K562 (cell line): ENCODE data around the gene RBMXL3. TPM values are rescaled to one million over a fixed set of nuclear protein-coding genes. Genes with fewer than 3 reads are reported as not detected.

Experiments used
- ATAC-seq: fragments of 200-7000 bp; cut with Tn5 transposase; 3 replicates; pipeline ENCODE4 v1.9.1; 2020; ENCODE audit warnings: moderate library complexity
- BruUV-seq: library from RNA; stranded (reverse); fragments of 400-500 nt; replicated peaks from 2 replicates; lab custom pipeline; 2021; lab: Mats Ljungman, UMichigan
- CTCF ChIA-PET: fragments of 300-600 bp; formaldehyde crosslinking; extraction: SDS; loops from one replicate; lab custom pipeline; 2021; ENCODE audit warnings: low intra/inter-chr PET ratio; lab: Yijun Ruan, JAX
- POLR2A ChIA-PET: fragments of 300-600, 350-650 bp; sonication (Branson Sonifier 250); formaldehyde crosslinking; extraction: SDS; loops from one replicate; lab custom pipeline; 2021; ENCODE audit warnings: antibody characterized with exemption, inconsistent platforms; lab: Yijun Ruan, JAX
- DNase-seq, 4 experiments: peaks; one replicate each; pipeline versions ENCODE4 v3.0.0 to v3.0.0-alpha.2; 2011 to 2018; ENCODE audit warnings: low spot score in 3 of 4, mixed read lengths in 3 of 4; ENCODE audit errors: extremely low read depth in 1 of 4
- FAIRE-seq: peaks from 2 replicates; lab custom pipeline; 2011; peaks lifted over from hg19 to GRCh38; lab: Jason Lieb, UNC
- H2AFZ ChIP-seq: 2 replicates; pipeline ENCODE4 v1.6.0; 2011; ENCODE audit warnings: low read depth, low read length, control low read depth, inconsistent platforms
- H3K27ac ChIP-seq: fragments of 200-600 bp; 3 replicates; pipeline ENCODE4 v1.8.0; 2011; ENCODE audit warnings: low read depth, mild to moderate bottlenecking, control low read depth, inconsistent platforms, low read length, moderate library complexity, mixed read lengths; ENCODE audit errors: extremely low read depth
- H3K27me3 ChIP-seq, 2 experiments: fragments of 300-600 bp in 1 of 2; 2 replicates in 1 of 2; 3 replicates in 1 of 2; pipeline versions ENCODE4 v1.6.0 to v1.8.0; 2011; ENCODE audit warnings: inconsistent platforms in 2 of 2, low read length in 2 of 2, mild to moderate bottlenecking in 1 of 2, mixed read lengths in 1 of 2, moderate library complexity in 1 of 2; ENCODE audit not compliant: control insufficient read depth in 2 of 2, insufficient read depth in 2 of 2
- H3K36me3 ChIP-seq: fragments of 300-600 bp; 3 replicates; pipeline ENCODE4 v1.8.0; 2011; ENCODE audit warnings: mild to moderate bottlenecking, low read length, inconsistent platforms; ENCODE audit not compliant: control insufficient read depth, insufficient read depth
- H3K4me1 ChIP-seq, 2 experiments: fragments of 200-600 bp in 1 of 2; replicated peaks in 1 of 2; 2 replicates in 1 of 2; 3 replicates in 1 of 2; pipeline versions ENCODE4 v1.5.1 to v1.8.0; 2011; ENCODE audit warnings: inconsistent platforms in 2 of 2, low read length in 2 of 2, mild to moderate bottlenecking in 1 of 2, mixed read lengths in 1 of 2, moderate library complexity in 1 of 2; ENCODE audit not compliant: control insufficient read depth in 2 of 2, insufficient read depth in 2 of 2
- H3K4me2 ChIP-seq: 2 replicates; pipeline ENCODE4 v1.6.1; 2011; ENCODE audit warnings: low read length, control low read depth, inconsistent platforms, mixed read lengths; ENCODE audit not compliant: insufficient read depth
- H3K4me3 ChIP-seq: fragments of 200-600 bp; sonication (generic), shearing (Covaris generic); 2 replicates; pipeline ENCODE4 v1.5.1; 2016; ENCODE audit warnings: control low read depth, inconsistent platforms
- H3K79me2 ChIP-seq: fragments of 200-600 bp; 3 replicates; pipeline ENCODE4 v1.8.0; 2011; ENCODE audit warnings: low read length, inconsistent platforms; ENCODE audit not compliant: control insufficient read depth, insufficient read depth
- H3K9ac ChIP-seq, 2 experiments: 2 replicates each; pipeline versions ENCODE4 v1.6.0 to v1.6.1; 2011; ENCODE audit warnings: low read depth in 2 of 2, low read length in 2 of 2, control low read depth in 1 of 2, inconsistent platforms in 1 of 2, mild to moderate bottlenecking in 1 of 2, mixed read lengths in 1 of 2; ENCODE audit not compliant: insufficient read depth in 1 of 2
- H3K9me1 ChIP-seq: one replicate; pipeline ENCODE4 v1.6.0; 2011; ENCODE audit warnings: inconsistent platforms, mild to moderate bottlenecking, low read length, moderate library complexity; ENCODE audit not compliant: control insufficient read depth, insufficient read depth
- H3K9me3 ChIP-seq: replicated peaks from 2 replicates; pipeline ENCODE4 v1.5.1; 2011; ENCODE audit warnings: low read depth, low read length, inconsistent platforms; ENCODE audit not compliant: control insufficient read depth, insufficient read depth
- H4K20me1 ChIP-seq: replicated peaks from 2 replicates; pipeline ENCODE4 v1.6.1; 2011; ENCODE audit warnings: low read length, inconsistent platforms, mixed read lengths; ENCODE audit not compliant: control insufficient read depth, insufficient read depth
- KDM4B ChIP-seq, 2 experiments: fragments of 450-650 bp in 1 of 2; sonication (generic) in 1 of 2; IDR thresholded peaks; 2 replicates each; pipeline ENCODE4 v1.6.1; 2016 to 2017; ENCODE audit warnings: borderline replicate concordance in 2 of 2, antibody characterized with exemption in 1 of 2, low read depth in 1 of 2, mild to moderate bottlenecking in 1 of 2
- SOX6 ChIP-seq: fragments of 450-650 bp; IDR thresholded peaks from 2 replicates; pipeline ENCODE4 v1.6.1; 2014; ENCODE audit warnings: mild to moderate bottlenecking
- SREBF2 ChIP-seq: sonication (generic); formaldehyde crosslinking; IDR thresholded peaks from 2 replicates; pipeline ENCODE4 v1.4.0; 2020; ENCODE audit warnings: mild to moderate bottlenecking, missing genetic modification reagents
- ZNF184 ChIP-seq: sonication (generic); formaldehyde crosslinking; IDR thresholded peaks from 2 replicates; pipeline ENCODE4 v1.5.0; 2020; ENCODE audit warnings: missing genetic modification reagents
- ZNF644 ChIP-seq: fragments of 200-800 bp; sonication (Bioruptor generic); IDR thresholded peaks from 2 replicates; pipeline ENCODE4 v1.6.1; 2016; ENCODE audit warnings: low read depth, missing genetic modification characterization, missing compliant biosample characterization
- WGBS: fragments of 100-300 bp; shearing (Covaris generic); methylation state at CpG from one replicate; pipeline ENCODE4 v1.1.6; 2016; ENCODE audit warnings: low coverage, mixed read lengths; ENCODE audit not compliant: insufficient coverage; ENCODE audit errors: missing lambda C conversion rate; 5-methylcytosine and 5-hydroxymethylcytosine counted together
- in situ Hi-C: fragments of 300-500 bp; cut with MboI; formaldehyde crosslinking; loops from 4 replicates; pipeline ENCODE4 v1.15.0; 2018; ENCODE audit warnings: inconsistent platforms, mixed read lengths
- intact Hi-C: fragments of 100-400 bp; cut with micrococcal nuclease; formaldehyde crosslinking; loops from 2 replicates; pipeline ENCODE4 v1.14.2; 2022
- polyA plus RNA-seq, 8 experiments: library from polyadenylated mRNA; depleted of rRNA in 4 of 8; stranded (reverse) in 5 of 8; unstranded in 3 of 8; fragments of >200 nt; fragmentation: Nextera tagmentation in 2 of 8; fragmentation: Illumina TruSeq in 1 of 8; extraction: Ambion mirVana in 2 of 8; extraction: Trizol in 1 of 8; gene quantifications; 2 replicates each; pipeline versions ENCODE4 v1.2.1 to v1.2.3, GENCODE V29; 2011 to 2014; ENCODE audit warnings: inconsistent platforms in 1 of 8, missing spikeins in 1 of 8
- total RNA-seq, 7 experiments: library from RNA; depleted of rRNA in 6 of 7; stranded (reverse); fragments of >200 nt in 6 of 7; fragmentation: Illumina TruSeq in 2 of 7; extraction: Trizol in 2 of 7; gene quantifications; 2 replicates each; pipeline versions ENCODE4 v1.2.1 to v1.2.3, GENCODE V29; 2011 to 2021; ENCODE audit warnings: low replicate concordance in 1 of 7
- TF ChIP-seq, protein P1 (sequence below): fragments of 200-800 bp; sonication (Bioruptor generic); IDR thresholded peaks from 2 replicates; pipeline ENCODE4 v1.6.1; 2016; ENCODE audit warnings: missing genetic modification characterization, missing compliant biosample characterization
- TF ChIP-seq, protein P2 (sequence below): sonication (generic); formaldehyde crosslinking; IDR thresholded peaks from 2 replicates; pipeline ENCODE4 v1.8.0; 2022; ENCODE audit warnings: mild to moderate bottlenecking, low read depth, missing genetic modification reagents

RBMXL3 gene
- total and polyA plus RNA-seq, 9 of the 15 experiments (the other 6 are each of a cell fraction or from before 2014, with no cell fraction given): 0.03 to 0.31 (median 0.04) TPM; not detected in 6

DNA sequence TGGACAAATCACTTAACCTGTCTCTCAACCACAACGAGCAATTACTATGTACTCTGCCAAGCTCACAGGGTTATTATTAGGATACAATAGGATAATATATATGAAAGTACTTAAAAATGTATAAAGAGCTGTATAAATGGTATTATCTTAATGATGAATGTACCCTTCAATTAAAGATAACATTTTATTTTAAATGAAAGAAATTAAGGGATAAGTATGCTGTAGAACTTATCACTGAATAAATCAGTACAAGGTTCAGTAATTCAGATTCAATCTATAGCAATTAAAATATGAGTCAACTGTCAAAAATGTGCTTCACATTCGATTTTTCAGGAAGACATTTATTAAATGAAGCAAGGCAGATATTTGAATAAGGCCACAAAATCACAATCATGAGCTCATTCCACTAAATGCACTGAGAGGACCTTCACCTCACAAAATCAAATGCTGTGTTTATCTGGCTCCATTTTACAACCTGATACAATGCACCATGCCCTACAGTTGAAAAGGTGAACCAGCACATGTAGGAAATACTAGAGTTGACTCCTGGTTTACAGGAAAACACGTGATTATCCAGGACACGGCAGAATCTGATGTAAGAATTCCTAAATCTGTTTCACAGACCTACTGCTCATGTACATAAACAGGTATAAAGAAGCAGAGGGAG, 40.3 kb downstream of the RBMXL3 start:
- Histone ChIP-seq H3K9me3 (no peaks in the 10 kb centered on the region), H3K4me2 (no peak overlapping the region), H3K27ac (no peak overlapping the region), H3K9ac (no peak overlapping the region), H3K27me3 (peaks cover 4 to 5% of the 10 kb centered on the region in 2 experiments; a peak in 2 of 5 replicates), H4K20me1 (no peaks in the 10 kb centered on the region), H3K4me3 (no peak overlapping the region), H3K36me3 (no peaks in the 10 kb centered on the region), H3K4me1 (no peaks in the 10 kb centered on the region), H3K79me2 (no peaks in the 10 kb centered on the region), H2AFZ (no peak overlapping the region), H3K9me1 (no peaks in the 10 kb centered on the region)
- ChIA-PET CTCF (no interaction called here), POLR2A (no interaction called here)
- WGBS: 0% methylated on average over 4 of the region's 4 CpGs
- in situ Hi-C loops (no loop called here), intact Hi-C loops (loop anchor here (10.0 kb wide), 1 partner anchor 415 kb away; no protein-coding TSS in a partner anchor)
- no peak for DNase-seq
- no peak for TF ChIP-seq KDM4B (IDR thresholded peaks at IDR 0.05; ENCODE audit: borderline replicate concordance in 2 of 2, low read depth in 1 of 2)
- no TSS peak for BruUV-seq
- FAIRE-seq: no peak
- ATAC-seq: no peak

DNA sequence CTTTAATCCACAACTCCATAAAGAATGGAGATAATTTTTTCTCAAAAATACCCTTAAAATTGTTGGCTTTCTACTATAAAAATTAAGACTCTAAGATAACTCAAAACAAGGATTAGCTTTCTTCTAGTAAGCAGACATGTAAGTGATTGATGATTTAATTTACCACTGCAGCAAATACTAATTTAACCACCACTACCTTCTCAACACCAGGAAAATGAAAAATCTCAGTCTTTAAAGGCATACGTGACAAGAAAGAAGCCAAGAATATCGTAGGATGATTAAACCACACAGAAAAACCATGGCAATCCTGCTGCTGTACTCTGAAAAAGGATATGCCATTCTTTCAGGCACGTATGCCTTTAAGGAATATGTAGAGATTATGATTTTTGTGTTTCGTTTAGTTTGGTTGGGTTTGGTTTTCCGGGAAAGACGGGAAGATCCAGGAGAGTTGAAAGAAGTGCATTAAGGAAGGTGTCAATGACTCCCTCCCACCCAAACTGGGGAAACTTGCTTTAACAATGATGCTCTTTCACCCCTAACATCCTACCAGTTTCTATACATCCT, 43.8 kb downstream of the RBMXL3 start:
- Histone ChIP-seq H3K9me1 (no peaks in the 10 kb centered on the region), H3K27ac (no peak overlapping the region), H3K36me3 (no peaks in the 10 kb centered on the region), H4K20me1 (no peaks in the 10 kb centered on the region), H3K79me2 (no peaks in the 10 kb centered on the region), H3K27me3 (peaks cover 4 to 5% of the 10 kb centered on the region in 2 experiments; a peak in 2 of 5 replicates), H3K4me2 (no peak overlapping the region), H3K4me1 (no peaks in the 10 kb centered on the region), H2AFZ (no peak overlapping the region), H3K4me3 (no peak overlapping the region), H3K9me3 (no peaks in the 10 kb centered on the region), H3K9ac (no peak overlapping the region)
- POLR2A ChIA-PET: no interaction called here
- intact Hi-C loops: no loop called here
- DNase-seq (no peak), FAIRE-seq (no peak), ATAC-seq (no peak)
- CTCF ChIA-PET: no interaction called here
- in situ Hi-C loops: no loop called here
- 0% methylated on average over 6 of the region's 6 CpGs for WGBS
- no TSS peak for BruUV-seq
- TF ChIP-seq, protein P1, sequence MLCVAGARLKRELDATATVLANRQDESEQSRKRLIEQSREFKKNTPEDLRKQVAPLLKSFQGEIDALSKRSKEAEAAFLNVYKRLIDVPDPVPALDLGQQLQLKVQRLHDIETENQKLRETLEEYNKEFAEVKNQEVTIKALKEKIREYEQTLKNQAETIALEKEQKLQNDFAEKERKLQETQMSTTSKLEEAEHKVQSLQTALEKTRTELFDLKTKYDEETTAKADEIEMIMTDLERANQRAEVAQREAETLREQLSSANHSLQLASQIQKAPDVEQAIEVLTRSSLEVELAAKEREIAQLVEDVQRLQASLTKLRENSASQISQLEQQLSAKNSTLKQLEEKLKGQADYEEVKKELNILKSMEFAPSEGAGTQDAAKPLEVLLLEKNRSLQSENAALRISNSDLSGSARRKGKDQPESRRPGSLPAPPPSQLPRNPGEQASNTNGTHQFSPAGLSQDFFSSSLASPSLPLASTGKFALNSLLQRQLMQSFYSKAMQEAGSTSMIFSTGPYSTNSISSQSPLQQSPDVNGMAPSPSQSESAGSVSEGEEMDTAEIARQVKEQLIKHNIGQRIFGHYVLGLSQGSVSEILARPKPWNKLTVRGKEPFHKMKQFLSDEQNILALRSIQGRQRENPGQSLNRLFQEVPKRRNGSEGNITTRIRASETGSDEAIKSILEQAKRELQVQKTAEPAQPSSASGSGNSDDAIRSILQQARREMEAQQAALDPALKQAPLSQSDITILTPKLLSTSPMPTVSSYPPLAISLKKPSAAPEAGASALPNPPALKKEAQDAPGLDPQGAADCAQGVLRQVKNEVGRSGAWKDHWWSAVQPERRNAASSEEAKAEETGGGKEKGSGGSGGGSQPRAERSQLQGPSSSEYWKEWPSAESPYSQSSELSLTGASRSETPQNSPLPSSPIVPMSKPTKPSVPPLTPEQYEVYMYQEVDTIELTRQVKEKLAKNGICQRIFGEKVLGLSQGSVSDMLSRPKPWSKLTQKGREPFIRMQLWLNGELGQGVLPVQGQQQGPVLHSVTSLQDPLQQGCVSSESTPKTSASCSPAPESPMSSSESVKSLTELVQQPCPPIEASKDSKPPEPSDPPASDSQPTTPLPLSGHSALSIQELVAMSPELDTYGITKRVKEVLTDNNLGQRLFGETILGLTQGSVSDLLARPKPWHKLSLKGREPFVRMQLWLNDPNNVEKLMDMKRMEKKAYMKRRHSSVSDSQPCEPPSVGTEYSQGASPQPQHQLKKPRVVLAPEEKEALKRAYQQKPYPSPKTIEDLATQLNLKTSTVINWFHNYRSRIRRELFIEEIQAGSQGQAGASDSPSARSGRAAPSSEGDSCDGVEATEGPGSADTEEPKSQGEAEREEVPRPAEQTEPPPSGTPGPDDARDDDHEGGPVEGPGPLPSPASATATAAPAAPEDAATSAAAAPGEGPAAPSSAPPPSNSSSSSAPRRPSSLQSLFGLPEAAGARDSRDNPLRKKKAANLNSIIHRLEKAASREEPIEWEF (CRISPR knock-in tag): no peak
- TF ChIP-seq SREBF2 (CRISPR knock-in tag): no peak
- no peak for TF ChIP-seq ZNF644 (tag)
- no peak for TF ChIP-seq ZNF184 (CRISPR knock-in tag)
- TF ChIP-seq, protein P2, sequence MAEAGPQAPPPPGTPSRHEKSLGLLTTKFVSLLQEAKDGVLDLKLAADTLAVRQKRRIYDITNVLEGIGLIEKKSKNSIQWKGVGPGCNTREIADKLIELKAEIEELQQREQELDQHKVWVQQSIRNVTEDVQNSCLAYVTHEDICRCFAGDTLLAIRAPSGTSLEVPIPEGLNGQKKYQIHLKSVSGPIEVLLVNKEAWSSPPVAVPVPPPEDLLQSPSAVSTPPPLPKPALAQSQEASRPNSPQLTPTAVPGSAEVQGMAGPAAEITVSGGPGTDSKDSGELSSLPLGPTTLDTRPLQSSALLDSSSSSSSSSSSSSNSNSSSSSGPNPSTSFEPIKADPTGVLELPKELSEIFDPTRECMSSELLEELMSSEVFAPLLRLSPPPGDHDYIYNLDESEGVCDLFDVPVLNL (CRISPR knock-in tag): no peak
- no peak for TF ChIP-seq SOX6
